Measurements from ENCODE around the gene TMEM74B.

TMEM74B gene

DNA sequence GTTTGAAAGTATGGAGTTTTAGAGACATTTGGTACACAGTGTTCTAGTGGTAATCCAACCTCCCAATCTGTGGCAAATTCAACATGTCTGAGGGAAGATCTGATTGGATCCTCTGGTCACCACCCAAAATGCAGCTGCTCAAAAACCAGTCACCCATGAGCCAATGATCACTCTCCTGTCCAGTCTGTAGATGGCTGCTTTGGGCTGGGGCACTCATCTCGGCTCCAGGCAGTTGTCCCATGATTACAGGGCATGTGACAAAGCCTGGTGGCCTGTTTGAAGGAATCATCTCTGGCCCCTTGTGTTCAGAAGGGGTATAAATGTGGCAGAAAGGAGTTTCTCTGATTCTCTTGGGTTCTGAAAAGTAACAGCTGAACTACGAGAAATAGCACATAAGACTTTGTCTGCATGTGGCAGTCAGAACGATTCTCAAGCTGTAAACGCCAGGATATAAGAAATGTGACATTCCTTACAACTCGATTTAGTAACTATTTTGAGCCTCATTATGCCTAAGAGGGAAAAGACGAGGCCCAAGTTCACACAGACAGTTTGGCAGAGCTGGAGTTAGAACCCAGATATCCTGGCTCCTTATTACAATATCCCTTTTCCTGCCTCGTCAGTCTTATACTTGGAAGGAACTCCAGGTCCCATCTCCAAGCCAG, 14.6 kb upstream of the TMEM74B start:
- H3F3A ChIP-seq (ENCODE audit: insufficient read depth, low read length): no peaks in the 10 kb centered on the region
- peaks cover 5% of the 10 kb centered on the region; the same call in 1 of the 2 replicates for H3K27me3 ChIP-seq (ENCODE audit: insufficient read depth, low read length)
- no peak overlapping the region for H3K4me2 ChIP-seq (ENCODE audit: low read length)
- no peaks in the 10 kb centered on the region for H3K36me3 ChIP-seq (ENCODE audit: insufficient read depth, low read length)
- H3K4me1 ChIP-seq (ENCODE audit: insufficient read depth, low read length, severe bottlenecking): no peaks in the 10 kb centered on the region
- H3K4me3 ChIP-seq (ENCODE audit: low read depth, low read length, poor library complexity, severe bottlenecking): no peak overlapping the region
- no peak overlapping the region for H2AFZ ChIP-seq (ENCODE audit: low read length)
- peaks cover 4% of the 10 kb centered on the region; the same call in 1 of the 2 replicates for H3K9me3 ChIP-seq (ENCODE audit: low read length)
- H4K20me1 ChIP-seq (ENCODE audit: insufficient read depth, low read length): no peaks in the 10 kb centered on the region
- no peak overlapping the region for H3K27ac ChIP-seq (ENCODE audit: low read depth, low read length, poor library complexity, severe bottlenecking)
- H3K9me2 ChIP-seq (ENCODE audit: low read depth, low read length): no peaks in the 10 kb centered on the region
- no peak overlapping the region for H3K9ac ChIP-seq (ENCODE audit: low read length)
- H3K79me2 ChIP-seq (ENCODE audit: insufficient read depth, low read length): no peaks in the 10 kb centered on the region
- TF ChIP-seq, protein P1, sequence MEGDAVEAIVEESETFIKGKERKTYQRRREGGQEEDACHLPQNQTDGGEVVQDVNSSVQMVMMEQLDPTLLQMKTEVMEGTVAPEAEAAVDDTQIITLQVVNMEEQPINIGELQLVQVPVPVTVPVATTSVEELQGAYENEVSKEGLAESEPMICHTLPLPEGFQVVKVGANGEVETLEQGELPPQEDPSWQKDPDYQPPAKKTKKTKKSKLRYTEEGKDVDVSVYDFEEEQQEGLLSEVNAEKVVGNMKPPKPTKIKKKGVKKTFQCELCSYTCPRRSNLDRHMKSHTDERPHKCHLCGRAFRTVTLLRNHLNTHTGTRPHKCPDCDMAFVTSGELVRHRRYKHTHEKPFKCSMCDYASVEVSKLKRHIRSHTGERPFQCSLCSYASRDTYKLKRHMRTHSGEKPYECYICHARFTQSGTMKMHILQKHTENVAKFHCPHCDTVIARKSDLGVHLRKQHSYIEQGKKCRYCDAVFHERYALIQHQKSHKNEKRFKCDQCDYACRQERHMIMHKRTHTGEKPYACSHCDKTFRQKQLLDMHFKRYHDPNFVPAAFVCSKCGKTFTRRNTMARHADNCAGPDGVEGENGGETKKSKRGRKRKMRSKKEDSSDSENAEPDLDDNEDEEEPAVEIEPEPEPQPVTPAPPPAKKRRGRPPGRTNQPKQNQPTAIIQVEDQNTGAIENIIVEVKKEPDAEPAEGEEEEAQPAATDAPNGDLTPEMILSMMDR (IDR thresholded peaks at IDR 0.05; ENCODE audit: low read length): no peak
- no peak for TF ChIP-seq EZH2 (IDR thresholded peaks at IDR 0.05; ENCODE audit: borderline replicate concordance, low read length)

DNA sequence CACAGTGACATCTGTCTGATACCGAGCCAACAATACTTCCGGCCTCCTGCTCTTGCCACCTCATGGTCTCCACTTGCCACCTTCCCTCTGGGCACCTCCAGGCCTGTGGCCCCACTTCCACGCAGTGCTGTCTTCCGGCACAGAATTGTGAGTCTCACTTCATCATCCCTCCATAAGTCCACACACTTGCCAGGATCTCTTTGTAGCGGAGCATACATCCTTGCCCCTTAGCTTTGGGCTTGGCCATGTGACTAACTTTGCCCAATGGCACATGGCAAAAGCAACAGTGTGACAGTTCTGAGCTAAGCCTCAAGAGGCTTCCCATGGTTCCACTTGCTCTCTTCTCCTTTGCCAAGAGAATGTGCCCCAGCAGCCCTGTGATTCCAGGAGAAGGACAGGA, 14.0 kb upstream of the TMEM74B start:
- peaks cover 4% of the 10 kb centered on the region; the same call in 1 of the 2 replicates for H3K9me3 ChIP-seq (ENCODE audit: low read length)
- no peaks in the 10 kb centered on the region for H3F3A ChIP-seq (ENCODE audit: insufficient read depth, low read length)
- H3K4me1 ChIP-seq (ENCODE audit: insufficient read depth, low read length, severe bottlenecking): no peaks in the 10 kb centered on the region
- H3K9ac ChIP-seq (ENCODE audit: low read length): no peak overlapping the region
- peaks cover 5% of the 10 kb centered on the region; the same call in 1 of the 2 replicates for H3K27me3 ChIP-seq (ENCODE audit: insufficient read depth, low read length)
- no peaks in the 10 kb centered on the region for H3K36me3 ChIP-seq (ENCODE audit: insufficient read depth, low read length)
- H3K9me2 ChIP-seq (ENCODE audit: low read depth, low read length): no peaks in the 10 kb centered on the region
- TF ChIP-seq, protein P1 (IDR thresholded peaks at IDR 0.05; ENCODE audit: low read length): no peak
- TF ChIP-seq EZH2 (IDR thresholded peaks at IDR 0.05; ENCODE audit: borderline replicate concordance, low read length): no peak
- no peak overlapping the region; the same call in 1 of the 2 replicates for H3K4me2 ChIP-seq (ENCODE audit: low read length)
- H4K20me1 ChIP-seq (ENCODE audit: insufficient read depth, low read length): no peaks in the 10 kb centered on the region
- no peak overlapping the region for H2AFZ ChIP-seq (ENCODE audit: low read length)
- H3K79me2 ChIP-seq (ENCODE audit: insufficient read depth, low read length): no peaks in the 10 kb centered on the region
- no peak overlapping the region for H3K27ac ChIP-seq (ENCODE audit: low read depth, low read length, poor library complexity, severe bottlenecking)
- no peak overlapping the region for H3K4me3 ChIP-seq (ENCODE audit: low read depth, low read length, poor library complexity, severe bottlenecking)

DNA sequence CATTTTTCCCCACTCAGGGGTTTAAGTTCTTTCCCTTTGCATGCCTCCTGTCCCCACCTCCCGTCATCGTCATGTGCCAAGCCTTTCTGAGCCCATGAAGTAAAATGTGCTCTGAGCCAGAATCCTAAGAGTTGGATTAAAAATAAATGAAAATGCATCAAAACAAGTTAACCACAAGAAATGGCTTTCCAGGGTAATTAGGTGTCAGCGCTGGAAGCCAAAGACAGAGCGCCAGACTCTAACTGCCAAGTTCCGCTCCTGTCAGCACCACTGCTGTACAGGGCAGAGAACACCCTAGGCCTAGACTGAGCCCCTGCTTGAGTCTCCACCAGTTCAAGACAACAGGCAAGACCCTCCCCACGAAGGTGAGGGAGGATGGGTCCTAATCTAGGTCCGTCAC, 13.0 kb upstream of the TMEM74B start:
- H3K4me1 ChIP-seq (ENCODE audit: insufficient read depth, low read length, severe bottlenecking): no peaks in the 10 kb centered on the region
- H3K36me3 ChIP-seq (ENCODE audit: insufficient read depth, low read length): no peaks in the 10 kb centered on the region
- no peak overlapping the region for H2AFZ ChIP-seq (ENCODE audit: low read length)
- H3K9me3 ChIP-seq (ENCODE audit: low read length): peaks cover 4% of the 10 kb centered on the region; the same call in 1 of the 2 replicates
- no peaks in the 10 kb centered on the region for H3K9me2 ChIP-seq (ENCODE audit: low read depth, low read length)
- no peak for TF ChIP-seq EZH2 (IDR thresholded peaks at IDR 0.05; ENCODE audit: borderline replicate concordance, low read length)
- TF ChIP-seq, protein P1 (IDR thresholded peaks at IDR 0.05; ENCODE audit: low read length): no peak
- no peak overlapping the region for H3K4me3 ChIP-seq (ENCODE audit: low read depth, low read length, poor library complexity, severe bottlenecking)
- no peaks in the 10 kb centered on the region for H3K79me2 ChIP-seq (ENCODE audit: insufficient read depth, low read length)
- no peaks in the 10 kb centered on the region for H4K20me1 ChIP-seq (ENCODE audit: insufficient read depth, low read length)
- H3F3A ChIP-seq (ENCODE audit: insufficient read depth, low read length): no peaks in the 10 kb centered on the region
- H3K27me3 ChIP-seq (ENCODE audit: insufficient read depth, low read length): peaks cover 5% of the 10 kb centered on the region; the same call in 1 of the 2 replicates
- H3K4me2 ChIP-seq (ENCODE audit: low read length): no peak overlapping the region
- H3K9ac ChIP-seq (ENCODE audit: low read length): no peak overlapping the region
- H3K27ac ChIP-seq (ENCODE audit: low read depth, low read length, poor library complexity, severe bottlenecking): no peak overlapping the region
